ENCODE data around the gene HOXC11.

The HOXC11 gene

GRCh38 chr12:54004841-54005530 lies 32.1 kb downstream of the HOXC11 start:
- Histone ChIP-seq H3K27me3 (ENCODE audit: low read depth, low read length) (peaks cover 93% of the 10 kb centered on the region), H3K4me1 (ENCODE audit: control insufficient read depth in 1 of 2, insufficient read depth in 2 of 2, low read length in 2 of 2) (peaks cover 0 to 24% of the 10 kb centered on the region in 2 donors), H3K36me3 (ENCODE audit: control insufficient read depth in 1 of 2, insufficient read depth in 2 of 2, low read length in 2 of 2) (no peaks in the 10 kb centered on the region), H3K9me3 (ENCODE audit: control insufficient read depth in 1 of 2, low read length in 2 of 2) (no peaks in the 10 kb centered on the region), H3K4me3 (ENCODE audit: low read depth in 1 of 2, low read length in 2 of 2) (no peak overlapping the region), H3K27ac (ENCODE audit: low read length) (no peak overlapping the region)

GRCh38 chr12:54005531-54005852 lies 32.6 kb downstream of the HOXC11 start:
- Histone ChIP-seq H3K27me3 (ENCODE audit: low read depth, low read length) (peaks cover 93% of the 10 kb centered on the region), H3K27ac (ENCODE audit: low read length) (no peak overlapping the region), H3K36me3 (ENCODE audit: control insufficient read depth in 1 of 2, insufficient read depth in 2 of 2, low read length in 2 of 2) (no peaks in the 10 kb centered on the region), H3K9me3 (ENCODE audit: control insufficient read depth in 1 of 2, low read length in 2 of 2) (no peaks in the 10 kb centered on the region), H3K4me3 (ENCODE audit: low read depth in 1 of 2, low read length in 2 of 2) (no peak overlapping the region), H3K4me1 (ENCODE audit: control insufficient read depth in 1 of 2, insufficient read depth in 2 of 2, low read length in 2 of 2) (peaks cover 0 to 19% of the 10 kb centered on the region in 2 donors)

GRCh38 chr12:54005853-54006558 lies 33.1 kb downstream of the HOXC11 start:
- Histone ChIP-seq H3K27ac (ENCODE audit: low read length) (no peak overlapping the region), H3K9me3 (ENCODE audit: control insufficient read depth in 1 of 2, low read length in 2 of 2) (no peaks in the 10 kb centered on the region), H3K4me1 (ENCODE audit: control insufficient read depth in 1 of 2, insufficient read depth in 2 of 2, low read length in 2 of 2) (peaks cover 0 to 17% of the 10 kb centered on the region in 2 donors), H3K36me3 (ENCODE audit: control insufficient read depth in 1 of 2, insufficient read depth in 2 of 2, low read length in 2 of 2) (no peaks in the 10 kb centered on the region), H3K27me3 (ENCODE audit: low read depth, low read length) (peaks cover 93% of the 10 kb centered on the region), H3K4me3 (ENCODE audit: low read depth in 1 of 2, low read length in 2 of 2) (peak overlapping the region in 1 of 2 donors; percentile 47)

- peaks cover 0 to 17% of the 10 kb centered on the region in 2 donors for H3K4me1 ChIP-seq (ENCODE audit: control insufficient read depth in 1 of 2, insufficient read depth in 2 of 2, low read length in 2 of 2)
- no peak overlapping the region for H3K27ac ChIP-seq (ENCODE audit: low read length)
- no peaks in the 10 kb centered on the region for H3K9me3 ChIP-seq (ENCODE audit: control insufficient read depth in 1 of 2, low read length in 2 of 2)
- H3K36me3 ChIP-seq (ENCODE audit: control insufficient read depth in 1 of 2, insufficient read depth in 2 of 2, low read length in 2 of 2): no peaks in the 10 kb centered on the region
- peaks cover 92% of the 10 kb centered on the region for H3K27me3 ChIP-seq (ENCODE audit: low read depth, low read length)
- peak overlapping the region in 1 of 2 donors; percentile 47 for H3K4me3 ChIP-seq (ENCODE audit: low read depth in 1 of 2, low read length in 2 of 2)
Measured at GRCh38 chr12:54006559-54007220, 33.8 kb downstream of the HOXC11 start.

- H3K4me1 ChIP-seq (ENCODE audit: control insufficient read depth in 1 of 2, insufficient read depth in 2 of 2, low read length in 2 of 2): peaks cover 0 to 17% of the 10 kb centered on the region in 2 donors
Measured at GRCh38 chr12:54007538-54008259, 34.8 kb downstream of the HOXC11 start.

GRCh38 chr12:54008260-54008552 lies 35.3 kb downstream of the HOXC11 start:
- peaks cover 0 to 17% of the 10 kb centered on the region in 2 donors for H3K4me1 ChIP-seq (ENCODE audit: control insufficient read depth in 1 of 2, insufficient read depth in 2 of 2, low read length in 2 of 2)
- H3K9me3 ChIP-seq (ENCODE audit: control insufficient read depth in 1 of 2, low read length in 2 of 2): no peaks in the 10 kb centered on the region
- H3K27ac ChIP-seq (ENCODE audit: low read length): no peak overlapping the region
- H3K27me3 ChIP-seq (ENCODE audit: low read depth, low read length): peaks cover 87% of the 10 kb centered on the region
- no peak overlapping the region for H3K4me3 ChIP-seq (ENCODE audit: low read depth in 1 of 2, low read length in 2 of 2)
- H3K36me3 ChIP-seq (ENCODE audit: control insufficient read depth in 1 of 2, insufficient read depth in 2 of 2, low read length in 2 of 2): no peaks in the 10 kb centered on the region

More at GRCh38 chr12:54007538-54008259, 34.8 kb downstream of the HOXC11 start:
- Histone ChIP-seq H3K9me3 (ENCODE audit: control insufficient read depth in 1 of 2, low read length in 2 of 2) (no peaks in the 10 kb centered on the region), H3K36me3 (ENCODE audit: control insufficient read depth in 1 of 2, insufficient read depth in 2 of 2, low read length in 2 of 2) (no peaks in the 10 kb centered on the region), H3K27me3 (ENCODE audit: low read depth, low read length) (peaks cover 87% of the 10 kb centered on the region), H3K4me3 (ENCODE audit: low read depth in 1 of 2, low read length in 2 of 2) (no peak overlapping the region), H3K27ac (ENCODE audit: low read length) (no peak overlapping the region)

- Histone ChIP-seq H3K27ac (ENCODE audit: low read length) (no peak overlapping the region), H3K27me3 (ENCODE audit: low read depth, low read length) (peaks cover 89% of the 10 kb centered on the region), H3K9me3 (ENCODE audit: control insufficient read depth in 1 of 2, low read length in 2 of 2) (no peaks in the 10 kb centered on the region), H3K4me3 (ENCODE audit: low read depth in 1 of 2, low read length in 2 of 2) (peak overlapping the region in 1 of 2 donors; percentile 47), H3K4me1 (ENCODE audit: control insufficient read depth in 1 of 2, insufficient read depth in 2 of 2, low read length in 2 of 2) (peaks cover 0 to 20% of the 10 kb centered on the region in 2 donors), H3K36me3 (ENCODE audit: control insufficient read depth in 1 of 2, insufficient read depth in 2 of 2, low read length in 2 of 2) (no peaks in the 10 kb centered on the region)
Measured at GRCh38 chr12:54009171-54010052, 36.5 kb downstream of the HOXC11 start.

GRCh38 chr12:54010053-54010971 lies 37.4 kb downstream of the HOXC11 start:
- Histone ChIP-seq H3K27me3 (ENCODE audit: low read depth, low read length) (peaks cover 89% of the 10 kb centered on the region), H3K9me3 (ENCODE audit: control insufficient read depth in 1 of 2, low read length in 2 of 2) (no peaks in the 10 kb centered on the region), H3K27ac (ENCODE audit: low read length) (no peak overlapping the region), H3K4me3 (ENCODE audit: low read depth in 1 of 2, low read length in 2 of 2) (no peak overlapping the region), H3K4me1 (ENCODE audit: control insufficient read depth in 1 of 2, insufficient read depth in 2 of 2, low read length in 2 of 2) (peaks cover 0 to 23% of the 10 kb centered on the region in 2 donors), H3K36me3 (ENCODE audit: control insufficient read depth in 1 of 2, insufficient read depth in 2 of 2, low read length in 2 of 2) (no peaks in the 10 kb centered on the region)

- peaks cover 0 to 19% of the 10 kb centered on the region in 2 donors for H3K4me1 ChIP-seq (ENCODE audit: control insufficient read depth in 1 of 2, insufficient read depth in 2 of 2, low read length in 2 of 2)
- H3K27ac ChIP-seq (ENCODE audit: low read length): no peak overlapping the region
- H3K36me3 ChIP-seq (ENCODE audit: control insufficient read depth in 1 of 2, insufficient read depth in 2 of 2, low read length in 2 of 2): no peaks in the 10 kb centered on the region
- H3K4me3 ChIP-seq (ENCODE audit: low read depth in 1 of 2, low read length in 2 of 2): no peak overlapping the region
- H3K27me3 ChIP-seq (ENCODE audit: low read depth, low read length): peaks cover 89% of the 10 kb centered on the region
- H3K9me3 ChIP-seq (ENCODE audit: control insufficient read depth in 1 of 2, low read length in 2 of 2): no peaks in the 10 kb centered on the region
Measured at GRCh38 chr12:54010972-54011664, 38.2 kb downstream of the HOXC11 start.
